ENCODE data around the gene ZNF524. TPM values are rescaled to one million over a fixed set of nuclear protein-coding genes. Genes with fewer than 3 reads are reported as not detected.

The ZNF524 gene
- total and polyA plus RNA-seq, 9 of the 15 experiments (the other 6 are each of a cell fraction or from before 2014, with no cell fraction given): 0.08 to 15.6 (median 2.9) TPM

GRCh38 chr19:55599842-55600661 is at the start of gene ZNF524 (continued):
- TF ChIP-seq REST (IDR thresholded peaks at IDR 0.05; ENCODE audit: borderline replicate concordance) (no peak), REST (CRISPR knock-in tag; IDR thresholded peaks at IDR 0.05; ENCODE audit: low read depth) (peak; percentile 70; the same call in 1 of the 2 replicates), PHTF2 (CRISPR knock-in tag; IDR thresholded peaks at IDR 0.05) (no peak), SRSF1 (IDR thresholded peaks at IDR 0.05; ENCODE audit: low read depth, low read length) (no peak), RBBP5 (IDR thresholded peaks at IDR 0.05; ENCODE audit: borderline replicate concordance, insufficient read depth, low read length, poor library complexity, severe bottlenecking) (peak; percentile 50), FOXJ2 (tag; IDR thresholded peaks at IDR 0.05) (peak; percentile 85), ZNF830 (CRISPR knock-in tag; IDR thresholded peaks at IDR 0.05) (peak; percentile 65; the same call in 1 of the 2 replicates), TSC22D4 (tag; IDR thresholded peaks at IDR 0.05) (no peak), SRF (CRISPR knock-in tag; IDR thresholded peaks at IDR 0.05) (no peak), ZNF449 (CRISPR knock-in tag; IDR thresholded peaks at IDR 0.05) (no peak), HMGXB4 (CRISPR knock-in tag; IDR thresholded peaks at IDR 0.05) (0 out of 2 replicates have a peak, but pooled peaks have one; percentile 52), TRIM25 (IDR thresholded peaks at IDR 0.05; ENCODE audit: borderline replicate concordance) (no peak), TAF15 (IDR thresholded peaks at IDR 0.05; ENCODE audit: low read depth, low read length) (no peak)
